Measurements from ENCODE around the gene HEATR5A. TPM values are rescaled to one million over a fixed set of nuclear protein-coding genes. Genes with fewer than 3 reads are reported as not detected.

The HEATR5A gene
- total and polyA plus RNA-seq, 2 of the 13 experiments (the other 11 are each of a cell fraction or from before 2014, with no cell fraction given), result 36.4 to 105 TPM

- TF ChIP-seq, protein P1, sequence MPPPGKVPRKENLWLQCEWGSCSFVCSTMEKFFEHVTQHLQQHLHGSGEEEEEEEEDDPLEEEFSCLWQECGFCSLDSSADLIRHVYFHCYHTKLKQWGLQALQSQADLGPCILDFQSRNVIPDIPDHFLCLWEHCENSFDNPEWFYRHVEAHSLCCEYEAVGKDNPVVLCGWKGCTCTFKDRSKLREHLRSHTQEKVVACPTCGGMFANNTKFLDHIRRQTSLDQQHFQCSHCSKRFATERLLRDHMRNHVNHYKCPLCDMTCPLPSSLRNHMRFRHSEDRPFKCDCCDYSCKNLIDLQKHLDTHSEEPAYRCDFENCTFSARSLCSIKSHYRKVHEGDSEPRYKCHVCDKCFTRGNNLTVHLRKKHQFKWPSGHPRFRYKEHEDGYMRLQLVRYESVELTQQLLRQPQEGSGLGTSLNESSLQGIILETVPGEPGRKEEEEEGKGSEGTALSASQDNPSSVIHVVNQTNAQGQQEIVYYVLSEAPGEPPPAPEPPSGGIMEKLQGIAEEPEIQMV (CRISPR knock-in tag; IDR thresholded peaks at IDR 0.05; ENCODE audit: low read depth), result peak; percentile 6; the same call in 1 of the 2 replicates
- TF ChIP-seq ONECUT2 (CRISPR knock-in tag; IDR thresholded peaks at IDR 0.05) (no peak; the same call in 1 of the 2 replicates), ATF5 (CRISPR knock-in tag; IDR thresholded peaks at IDR 0.05; ENCODE audit: low read depth) (no peak), LRRFIP1 (CRISPR knock-in tag; conservative IDR thresholded peaks at IDR 0.05) (0 out of 2 replicates have a peak, but pooled peaks have one; percentile 14), HNRNPUL1 (IDR thresholded peaks at IDR 0.05; ENCODE audit: low read depth, low read length) (no peak), NKX3-1 (CRISPR knock-in tag; IDR thresholded peaks at IDR 0.05) (peak; percentile 55), ZNF703 (CRISPR knock-in tag; IDR thresholded peaks at IDR 0.05; ENCODE audit: borderline replicate concordance) (no peak), CREB1 (IDR thresholded peaks at IDR 0.05) (peak; percentile 67; the same call in 1 of the 2 replicates), CREB1 (CRISPR knock-in tag; IDR thresholded peaks at IDR 0.05) (no peak), IRX3 (CRISPR knock-in tag; IDR thresholded peaks at IDR 0.05; ENCODE audit: borderline replicate concordance, low read depth) (peak; percentile 51; the same call in 1 of the 2 replicates), DNMT1 (CRISPR knock-in tag; IDR thresholded peaks at IDR 0.05) (no peak), ZFAT (CRISPR knock-in tag; conservative IDR thresholded peaks at IDR 0.05) (no peak), ZNF878 (CRISPR knock-in tag; IDR thresholded peaks at IDR 0.05) (no peak)
- TF ChIP-seq, protein P2, sequence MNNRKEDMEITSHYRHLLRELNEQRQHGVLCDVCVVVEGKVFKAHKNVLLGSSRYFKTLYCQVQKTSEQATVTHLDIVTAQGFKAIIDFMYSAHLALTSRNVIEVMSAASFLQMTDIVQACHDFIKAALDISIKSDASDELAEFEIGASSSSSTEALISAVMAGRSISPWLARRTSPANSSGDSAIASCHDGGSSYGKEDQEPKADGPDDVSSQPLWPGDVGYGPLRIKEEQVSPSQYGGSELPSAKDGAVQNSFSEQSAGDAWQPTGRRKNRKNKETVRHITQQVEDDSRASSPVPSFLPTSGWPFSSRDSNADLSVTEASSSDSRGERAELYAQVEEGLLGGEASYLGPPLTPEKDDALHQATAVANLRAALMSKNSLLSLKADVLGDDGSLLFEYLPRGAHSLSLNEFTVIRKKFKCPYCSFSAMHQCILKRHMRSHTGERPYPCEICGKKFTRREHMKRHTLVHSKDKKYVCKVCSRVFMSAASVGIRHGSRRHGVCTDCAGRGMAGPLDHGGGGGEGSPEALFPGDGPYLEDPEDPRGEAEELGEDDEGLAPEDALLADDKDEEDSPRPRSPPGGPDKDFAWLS (CRISPR knock-in tag; IDR thresholded peaks at IDR 0.05; ENCODE audit: borderline replicate concordance), result peak; percentile 82; the same call in 1 of the 2 replicates
- TF ChIP-seq, protein P3, sequence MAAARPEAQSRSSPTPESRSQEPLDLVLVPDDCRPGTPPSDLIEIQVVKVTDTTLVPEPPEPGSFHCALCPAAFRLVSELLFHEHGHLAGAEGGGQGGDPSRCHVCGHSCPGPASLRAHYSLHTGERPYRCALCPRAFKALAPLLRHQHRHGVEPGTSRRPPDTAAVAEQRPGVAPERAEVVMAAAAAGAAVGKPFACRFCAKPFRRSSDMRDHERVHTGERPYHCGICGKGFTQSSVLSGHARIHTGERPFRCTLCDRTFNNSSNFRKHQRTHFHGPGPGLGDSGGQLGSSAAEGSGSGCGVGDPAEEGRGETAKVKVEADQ (CRISPR knock-in tag; IDR thresholded peaks at IDR 0.05; ENCODE audit: borderline replicate concordance), result peak; percentile 97
- TF ChIP-seq, protein P4, sequence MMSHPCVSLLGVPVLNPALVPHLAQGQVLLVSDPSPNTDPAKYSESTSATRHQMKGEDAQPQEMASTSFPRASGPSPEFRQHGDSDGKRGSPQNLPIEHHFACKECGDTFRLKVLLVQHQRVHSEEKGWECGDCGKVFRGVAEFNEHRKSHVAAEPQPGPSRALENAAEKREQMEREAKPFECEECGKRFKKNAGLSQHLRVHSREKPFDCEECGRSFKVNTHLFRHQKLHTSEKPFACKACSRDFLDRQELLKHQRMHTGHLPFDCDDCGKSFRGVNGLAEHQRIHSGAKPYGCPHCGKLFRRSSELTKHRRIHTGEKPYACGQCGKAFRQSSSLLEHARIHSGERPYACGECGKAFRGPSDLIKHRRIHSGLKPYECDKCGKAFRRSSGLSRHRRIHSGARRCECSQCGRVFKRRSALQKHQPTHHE (CRISPR knock-in tag; IDR thresholded peaks at IDR 0.05; ENCODE audit: borderline replicate concordance), result no peak
- TF ChIP-seq, protein P5, sequence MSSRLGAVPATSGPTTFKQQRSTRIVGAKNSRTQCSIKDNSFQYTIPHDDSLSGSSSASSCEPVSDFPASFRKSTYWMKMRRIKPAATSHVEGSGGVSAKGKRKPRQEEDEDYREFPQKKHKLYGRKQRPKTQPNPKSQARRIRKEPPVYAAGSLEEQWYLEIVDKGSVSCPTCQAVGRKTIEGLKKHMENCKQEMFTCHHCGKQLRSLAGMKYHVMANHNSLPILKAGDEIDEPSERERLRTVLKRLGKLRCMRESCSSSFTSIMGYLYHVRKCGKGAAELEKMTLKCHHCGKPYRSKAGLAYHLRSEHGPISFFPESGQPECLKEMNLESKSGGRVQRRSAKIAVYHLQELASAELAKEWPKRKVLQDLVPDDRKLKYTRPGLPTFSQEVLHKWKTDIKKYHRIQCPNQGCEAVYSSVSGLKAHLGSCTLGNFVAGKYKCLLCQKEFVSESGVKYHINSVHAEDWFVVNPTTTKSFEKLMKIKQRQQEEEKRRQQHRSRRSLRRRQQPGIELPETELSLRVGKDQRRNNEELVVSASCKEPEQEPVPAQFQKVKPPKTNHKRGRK (CRISPR knock-in tag; IDR thresholded peaks at IDR 0.05), result no peak
These were observed 158.3 kb downstream of the HEATR5A start (continued) for GRCh38 chr14:31261859-31262731.
